ENCODE results near the gene GC. TPM values are rescaled to one million over a fixed set of nuclear protein-coding genes. Genes with fewer than 3 reads are reported as not detected.

Gene GC
- total and polyA plus RNA-seq, 2 of the 4 experiments (the other 2 are of a cell fraction) = not detected

- DNase-seq (no peak), ATAC-seq (ENCODE audit: low read depth) (no peak)
- Histone ChIP-seq H3K23ac (ENCODE audit: low read depth, low read length) (no peak overlapping the region), H4K8ac (ENCODE audit: low read depth in 2 of 2, low read length in 2 of 2) (no peak overlapping the region), H3K4me2 (ENCODE audit: low read depth, low read length) (no peak overlapping the region), H3K79me1 (ENCODE audit: low read depth in 1 of 2, low read length in 2 of 2) (no peaks in the 10 kb centered on the region), H2BK5ac (ENCODE audit: low read depth, low read length, poor library complexity, severe bottlenecking) (no peak overlapping the region), H3K9ac (ENCODE audit: low read depth, low read length) (no peak overlapping the region), H3K27ac (ENCODE audit: insufficient read depth, low read length) (no peak overlapping the region), H4K91ac (ENCODE audit: insufficient read depth, low read depth, low read length) (no peak overlapping the region), H3K9me3 (ENCODE audit: control insufficient read depth, insufficient read depth, low read length) (no peaks in the 10 kb centered on the region), H4K5ac (ENCODE audit: low read depth, low read length) (no peak overlapping the region), H3K4me1 (ENCODE audit: control insufficient read depth, insufficient read depth, low read length) (no peaks in the 10 kb centered on the region), H2AFZ (replicated peaks; ENCODE audit: low read length, poor library complexity) (no peak overlapping the region), H3K56ac (ENCODE audit: extremely low read depth, insufficient read depth, low read length) (no peak overlapping the region), H3K4me3 (ENCODE audit: insufficient read depth, low read depth, low read length) (no peak overlapping the region), H2BK120ac (ENCODE audit: low read depth, low read length) (no peak overlapping the region), H3K14ac (replicated peaks; ENCODE audit: low read depth, low read length) (no peak overlapping the region), H3K18ac (ENCODE audit: low read depth, low read length) (no peak overlapping the region), H2BK20ac (ENCODE audit: low read depth, low read length) (no peak overlapping the region), H3K9me1 (ENCODE audit: insufficient read depth, low read length) (no peaks in the 10 kb centered on the region), H3K36me3 (ENCODE audit: control insufficient read depth, insufficient read depth, low read length) (no peaks in the 10 kb centered on the region), H2AK5ac (ENCODE audit: low read depth, low read length) (no peak overlapping the region), H3K4ac (ENCODE audit: low read depth, low read length) (no peak overlapping the region), H4K20me1 (ENCODE audit: insufficient read depth, low read length) (no peaks in the 10 kb centered on the region), H2BK15ac (ENCODE audit: low read depth, low read length) (no peak overlapping the region), H3K27me3 (ENCODE audit: control insufficient read depth, insufficient read depth, low read length) (0 out of 2 replicates have a peak, but pooled peaks cover 2% of the 10 kb centered on the region), H2AK9ac (replicated peaks; ENCODE audit: low read depth, low read length, poor library complexity) (no peak overlapping the region)
- dilution Hi-C loops (cut with HindIII; ENCODE audit: low sequenced_read_pairs, unreplicated experiment) = no loop called here
- WGBS, 2 experiments (ENCODE audit: extremely low coverage in 2 of 2, insufficient read length in 1 of 2) = no CpG with 5 or more reads among the region's 2 CpGs
- ChIA-PET CTCF (no interaction called here), POLR2A (ENCODE audit: unreplicated experiment) (no interaction called here)
- in situ Hi-C loops (cut with MboI; ENCODE audit: low sequenced_read_pairs) = no loop called here
- intact Hi-C loops (cut with micrococcal nuclease) = loop anchor here (5.0 kb wide), 1 partner anchor 572 kb away; no protein-coding TSS in a partner anchor
- TF ChIP-seq RAD21 (IDR thresholded peaks at IDR 0.05; ENCODE audit: low read length) = no peak
- TF ChIP-seq RFX5 (IDR thresholded peaks at IDR 0.05; ENCODE audit: low read depth, low read length) = no peak
- no peak for TF ChIP-seq MXI1 (IDR thresholded peaks at IDR 0.05; ENCODE audit: borderline replicate concordance, low read depth, low read length)
- TF ChIP-seq MAZ (IDR thresholded peaks at IDR 0.05; ENCODE audit: borderline replicate concordance, low read depth, low read length) = no peak
- no peak for TF ChIP-seq SMC3 (IDR thresholded peaks at IDR 0.05; ENCODE audit: low read depth, low read length)
- TF ChIP-seq POLR2A (IDR thresholded peaks at IDR 0.05; ENCODE audit: low read depth, low read length) = no peak
- no peak for TF ChIP-seq NFE2L2 (IDR thresholded peaks at IDR 0.05; ENCODE audit: low read depth, low read length)
- TF ChIP-seq, protein P1, sequence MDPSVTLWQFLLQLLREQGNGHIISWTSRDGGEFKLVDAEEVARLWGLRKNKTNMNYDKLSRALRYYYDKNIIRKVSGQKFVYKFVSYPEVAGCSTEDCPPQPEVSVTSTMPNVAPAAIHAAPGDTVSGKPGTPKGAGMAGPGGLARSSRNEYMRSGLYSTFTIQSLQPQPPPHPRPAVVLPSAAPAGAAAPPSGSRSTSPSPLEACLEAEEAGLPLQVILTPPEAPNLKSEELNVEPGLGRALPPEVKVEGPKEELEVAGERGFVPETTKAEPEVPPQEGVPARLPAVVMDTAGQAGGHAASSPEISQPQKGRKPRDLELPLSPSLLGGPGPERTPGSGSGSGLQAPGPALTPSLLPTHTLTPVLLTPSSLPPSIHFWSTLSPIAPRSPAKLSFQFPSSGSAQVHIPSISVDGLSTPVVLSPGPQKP (IDR thresholded peaks at IDR 0.05; ENCODE audit: borderline replicate concordance, low read depth, low read length) = no peak
- no peak for TF ChIP-seq CEBPB (IDR thresholded peaks at IDR 0.05; ENCODE audit: low read depth, low read length)
- no peak for TF ChIP-seq CHD1 (IDR thresholded peaks at IDR 0.05; ENCODE audit: low read depth, low read length)
- TF ChIP-seq, protein P2, sequence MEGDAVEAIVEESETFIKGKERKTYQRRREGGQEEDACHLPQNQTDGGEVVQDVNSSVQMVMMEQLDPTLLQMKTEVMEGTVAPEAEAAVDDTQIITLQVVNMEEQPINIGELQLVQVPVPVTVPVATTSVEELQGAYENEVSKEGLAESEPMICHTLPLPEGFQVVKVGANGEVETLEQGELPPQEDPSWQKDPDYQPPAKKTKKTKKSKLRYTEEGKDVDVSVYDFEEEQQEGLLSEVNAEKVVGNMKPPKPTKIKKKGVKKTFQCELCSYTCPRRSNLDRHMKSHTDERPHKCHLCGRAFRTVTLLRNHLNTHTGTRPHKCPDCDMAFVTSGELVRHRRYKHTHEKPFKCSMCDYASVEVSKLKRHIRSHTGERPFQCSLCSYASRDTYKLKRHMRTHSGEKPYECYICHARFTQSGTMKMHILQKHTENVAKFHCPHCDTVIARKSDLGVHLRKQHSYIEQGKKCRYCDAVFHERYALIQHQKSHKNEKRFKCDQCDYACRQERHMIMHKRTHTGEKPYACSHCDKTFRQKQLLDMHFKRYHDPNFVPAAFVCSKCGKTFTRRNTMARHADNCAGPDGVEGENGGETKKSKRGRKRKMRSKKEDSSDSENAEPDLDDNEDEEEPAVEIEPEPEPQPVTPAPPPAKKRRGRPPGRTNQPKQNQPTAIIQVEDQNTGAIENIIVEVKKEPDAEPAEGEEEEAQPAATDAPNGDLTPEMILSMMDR (conservative IDR thresholded peaks at IDR 0.05; ENCODE audit: low read depth, low read length) = no peak
- TF ChIP-seq BHLHE40 (IDR thresholded peaks at IDR 0.05; ENCODE audit: low read depth, low read length) = no peak
- TF ChIP-seq, protein P3, sequence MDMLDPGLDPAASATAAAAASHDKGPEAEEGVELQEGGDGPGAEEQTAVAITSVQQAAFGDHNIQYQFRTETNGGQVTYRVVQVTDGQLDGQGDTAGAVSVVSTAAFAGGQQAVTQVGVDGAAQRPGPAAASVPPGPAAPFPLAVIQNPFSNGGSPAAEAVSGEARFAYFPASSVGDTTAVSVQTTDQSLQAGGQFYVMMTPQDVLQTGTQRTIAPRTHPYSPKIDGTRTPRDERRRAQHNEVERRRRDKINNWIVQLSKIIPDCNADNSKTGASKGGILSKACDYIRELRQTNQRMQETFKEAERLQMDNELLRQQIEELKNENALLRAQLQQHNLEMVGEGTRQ (IDR thresholded peaks at IDR 0.05; ENCODE audit: low read depth, low read length) = no peak
- BruUV-seq (replicated peaks) = no TSS peak
Measured at GRCh38 chr4:71729856-71730255, 54.0 kb downstream of the GC start.

Data from IMR-90 (cell line).